HepG2 (cell line): ENCODE measurements around the gene ZNF669. TPM values are rescaled to one million over a fixed set of nuclear protein-coding genes. Genes with fewer than 3 reads are reported as not detected.

ENCODE experiments used
- HNRNPL ChIP-seq: fragments of 200-400 bp; formaldehyde crosslinking; IDR thresholded peaks from 2 replicates; pipeline ENCODE4 v1.6.1; 2017; ENCODE audit warnings: mild to moderate bottlenecking, low read depth, low read length
- ISX ChIP-seq: sonication (generic); formaldehyde crosslinking; conservative IDR thresholded peaks from 2 replicates; pipeline ENCODE4 v1.5.0; 2020; ENCODE audit warnings: missing genetic modification reagents
- KLF15 ChIP-seq: sonication (generic); formaldehyde crosslinking; IDR thresholded peaks from 2 replicates; pipeline ENCODE4 v1.8.1; 2023; ENCODE audit warnings: borderline replicate concordance, mild to moderate bottlenecking, inconsistent platforms, missing genetic modification reagents, mixed read lengths
- NFKB2 ChIP-seq: sonication (generic); formaldehyde crosslinking; IDR thresholded peaks from 2 replicates; pipeline ENCODE4 v1.4.0; 2020; ENCODE audit warnings: missing genetic modification reagents, borderline replicate concordance
- NR1H2 ChIP-seq: sonication (generic); formaldehyde crosslinking; IDR thresholded peaks from 2 replicates; pipeline ENCODE4 v1.8.1; 2022; ENCODE audit warnings: low read depth, missing genetic modification reagents, borderline replicate concordance
- NR2F2 ChIP-seq: IDR thresholded peaks from 2 replicates; pipeline ENCODE4 v1.6.1; 2012; ENCODE audit warnings: low read depth, inconsistent platforms, borderline replicate concordance
- SAFB2 ChIP-seq: sonication (generic); formaldehyde crosslinking; IDR thresholded peaks from 2 replicates; pipeline ENCODE4 v1.5.1; 2020; ENCODE audit warnings: missing genetic modification reagents, low read depth, mild to moderate bottlenecking, borderline replicate concordance
- ZNF883 ChIP-seq: sonication (generic); formaldehyde crosslinking; IDR thresholded peaks from 2 replicates; pipeline ENCODE4 v1.5.1; 2020; ENCODE audit warnings: mild to moderate bottlenecking, missing genetic modification reagents; ENCODE audit errors: not compliant biosample characterization
- polyA plus RNA-seq, 8 experiments: library from polyadenylated mRNA; depleted of rRNA in 3 of 8; stranded (reverse) in 7 of 8; unstranded in 1 of 8; fragments of >200 nt; fragmentation: Illumina TruSeq in 4 of 8; extraction: Trizol in 4 of 8; gene quantifications; 2 replicates each; pipeline versions ENCODE4 v1.2.1 to v1.2.3, GENCODE V29; 2011 to 2016; ENCODE audit warnings: low read depth in 4 of 8, missing spikeins in 1 of 8, mixed read lengths in 1 of 8; ENCODE audit not compliant: insufficient read depth in 1 of 8
- total RNA-seq, 5 experiments: library from RNA; depleted of rRNA; stranded (reverse); fragments of >200 nt; fragmentation: Illumina TruSeq; extraction: Trizol; gene quantifications; 2 replicates each; pipeline ENCODE4 v1.2.3, GENCODE V29; 2016; ENCODE audit warnings: low read depth in 1 of 5
- TF ChIP-seq, protein P1 (sequence below): sonication (generic); formaldehyde crosslinking; IDR thresholded peaks from 2 replicates; pipeline ENCODE4 v1.5.0; 2020; ENCODE audit warnings: mild to moderate bottlenecking, missing genetic modification reagents, moderate library complexity
- TF ChIP-seq, protein P2 (sequence below): IDR thresholded peaks from 2 replicates; pipeline ENCODE4 v1.4.0; 2020; ENCODE audit warnings: mild to moderate bottlenecking, missing genetic modification reagents
- TF ChIP-seq, protein P3 (sequence below): sonication (generic); formaldehyde crosslinking; IDR thresholded peaks from 2 replicates; pipeline ENCODE4 v1.4.0; 2020; ENCODE audit warnings: missing genetic modification reagents
- TF ChIP-seq, protein P4 (sequence below): sonication (generic); formaldehyde crosslinking; IDR thresholded peaks from 2 replicates; pipeline ENCODE4 v1.8.1; 2022; ENCODE audit warnings: mild to moderate bottlenecking, missing genetic modification reagents
- TF ChIP-seq, protein P5 (sequence below): sonication (generic); formaldehyde crosslinking; conservative IDR thresholded peaks from 2 replicates; pipeline ENCODE4 v1.8.0; 2022; ENCODE audit warnings: mild to moderate bottlenecking, moderate library complexity, missing genetic modification reagents

The ZNF669 gene
- total and polyA plus RNA-seq, 2 of the 13 experiments (the other 11 are each of a cell fraction or from before 2014, with no cell fraction given) = 3.1 to 14.6 TPM

DNA sequence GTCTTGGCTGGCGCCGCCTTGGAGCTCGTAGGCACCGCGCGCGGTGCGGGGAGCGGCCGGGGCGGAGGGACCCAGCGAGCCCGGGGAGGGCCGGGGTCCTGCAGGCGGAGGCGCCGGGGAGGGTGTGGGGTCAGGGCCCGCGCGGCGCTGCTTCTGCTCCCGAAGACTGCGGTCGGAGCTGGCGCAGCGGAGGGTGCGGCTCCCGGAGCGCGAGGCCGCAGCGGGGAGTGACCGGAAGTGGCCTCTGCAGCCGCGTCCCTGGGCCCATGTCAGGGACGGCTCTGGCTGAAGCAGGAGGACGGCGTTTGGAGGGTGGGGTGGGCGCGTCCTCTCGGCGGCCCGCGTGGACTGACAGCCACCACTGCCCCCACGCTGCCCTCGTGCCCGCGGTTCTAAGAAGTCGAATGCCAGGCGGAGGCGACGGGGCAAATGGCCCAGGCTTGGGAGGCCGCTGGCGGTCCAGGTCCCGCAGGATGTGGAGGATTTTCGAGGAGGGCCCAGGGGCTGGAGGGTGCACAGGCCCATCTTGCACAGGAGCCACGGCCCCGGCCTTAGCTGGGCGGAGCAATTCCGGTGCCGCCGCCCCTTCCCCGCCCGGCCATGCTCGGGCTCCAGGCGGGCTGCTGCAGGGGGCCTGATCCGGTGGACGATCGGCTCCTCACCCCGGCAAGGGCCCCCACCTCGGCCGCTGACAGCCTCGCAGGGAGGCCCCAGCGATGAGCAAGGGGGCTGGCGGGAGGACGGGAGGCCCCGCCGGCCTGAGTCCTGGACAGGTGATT lies 7.7 kb upstream of the ZNF669 start (continued):
- TF ChIP-seq, protein P1, sequence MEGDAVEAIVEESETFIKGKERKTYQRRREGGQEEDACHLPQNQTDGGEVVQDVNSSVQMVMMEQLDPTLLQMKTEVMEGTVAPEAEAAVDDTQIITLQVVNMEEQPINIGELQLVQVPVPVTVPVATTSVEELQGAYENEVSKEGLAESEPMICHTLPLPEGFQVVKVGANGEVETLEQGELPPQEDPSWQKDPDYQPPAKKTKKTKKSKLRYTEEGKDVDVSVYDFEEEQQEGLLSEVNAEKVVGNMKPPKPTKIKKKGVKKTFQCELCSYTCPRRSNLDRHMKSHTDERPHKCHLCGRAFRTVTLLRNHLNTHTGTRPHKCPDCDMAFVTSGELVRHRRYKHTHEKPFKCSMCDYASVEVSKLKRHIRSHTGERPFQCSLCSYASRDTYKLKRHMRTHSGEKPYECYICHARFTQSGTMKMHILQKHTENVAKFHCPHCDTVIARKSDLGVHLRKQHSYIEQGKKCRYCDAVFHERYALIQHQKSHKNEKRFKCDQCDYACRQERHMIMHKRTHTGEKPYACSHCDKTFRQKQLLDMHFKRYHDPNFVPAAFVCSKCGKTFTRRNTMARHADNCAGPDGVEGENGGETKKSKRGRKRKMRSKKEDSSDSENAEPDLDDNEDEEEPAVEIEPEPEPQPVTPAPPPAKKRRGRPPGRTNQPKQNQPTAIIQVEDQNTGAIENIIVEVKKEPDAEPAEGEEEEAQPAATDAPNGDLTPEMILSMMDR (CRISPR knock-in tag) = peak; percentile 23; the same call in 1 of the 2 replicates
- peak; percentile 87; the same call in 1 of the 2 replicates for TF ChIP-seq NFKB2
- TF ChIP-seq, protein P2, sequence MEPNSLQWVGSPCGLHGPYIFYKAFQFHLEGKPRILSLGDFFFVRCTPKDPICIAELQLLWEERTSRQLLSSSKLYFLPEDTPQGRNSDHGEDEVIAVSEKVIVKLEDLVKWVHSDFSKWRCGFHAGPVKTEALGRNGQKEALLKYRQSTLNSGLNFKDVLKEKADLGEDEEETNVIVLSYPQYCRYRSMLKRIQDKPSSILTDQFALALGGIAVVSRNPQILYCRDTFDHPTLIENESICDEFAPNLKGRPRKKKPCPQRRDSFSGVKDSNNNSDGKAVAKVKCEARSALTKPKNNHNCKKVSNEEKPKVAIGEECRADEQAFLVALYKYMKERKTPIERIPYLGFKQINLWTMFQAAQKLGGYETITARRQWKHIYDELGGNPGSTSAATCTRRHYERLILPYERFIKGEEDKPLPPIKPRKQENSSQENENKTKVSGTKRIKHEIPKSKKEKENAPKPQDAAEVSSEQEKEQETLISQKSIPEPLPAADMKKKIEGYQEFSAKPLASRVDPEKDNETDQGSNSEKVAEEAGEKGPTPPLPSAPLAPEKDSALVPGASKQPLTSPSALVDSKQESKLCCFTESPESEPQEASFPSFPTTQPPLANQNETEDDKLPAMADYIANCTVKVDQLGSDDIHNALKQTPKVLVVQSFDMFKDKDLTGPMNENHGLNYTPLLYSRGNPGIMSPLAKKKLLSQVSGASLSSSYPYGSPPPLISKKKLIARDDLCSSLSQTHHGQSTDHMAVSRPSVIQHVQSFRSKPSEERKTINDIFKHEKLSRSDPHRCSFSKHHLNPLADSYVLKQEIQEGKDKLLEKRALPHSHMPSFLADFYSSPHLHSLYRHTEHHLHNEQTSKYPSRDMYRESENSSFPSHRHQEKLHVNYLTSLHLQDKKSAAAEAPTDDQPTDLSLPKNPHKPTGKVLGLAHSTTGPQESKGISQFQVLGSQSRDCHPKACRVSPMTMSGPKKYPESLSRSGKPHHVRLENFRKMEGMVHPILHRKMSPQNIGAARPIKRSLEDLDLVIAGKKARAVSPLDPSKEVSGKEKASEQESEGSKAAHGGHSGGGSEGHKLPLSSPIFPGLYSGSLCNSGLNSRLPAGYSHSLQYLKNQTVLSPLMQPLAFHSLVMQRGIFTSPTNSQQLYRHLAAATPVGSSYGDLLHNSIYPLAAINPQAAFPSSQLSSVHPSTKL = peak; percentile 30; the same call in 1 of the 2 replicates
- 0 out of 2 replicates have a peak, but pooled peaks have one; percentile 37 for TF ChIP-seq KLF15 (CRISPR knock-in tag)
- TF ChIP-seq, protein P3, sequence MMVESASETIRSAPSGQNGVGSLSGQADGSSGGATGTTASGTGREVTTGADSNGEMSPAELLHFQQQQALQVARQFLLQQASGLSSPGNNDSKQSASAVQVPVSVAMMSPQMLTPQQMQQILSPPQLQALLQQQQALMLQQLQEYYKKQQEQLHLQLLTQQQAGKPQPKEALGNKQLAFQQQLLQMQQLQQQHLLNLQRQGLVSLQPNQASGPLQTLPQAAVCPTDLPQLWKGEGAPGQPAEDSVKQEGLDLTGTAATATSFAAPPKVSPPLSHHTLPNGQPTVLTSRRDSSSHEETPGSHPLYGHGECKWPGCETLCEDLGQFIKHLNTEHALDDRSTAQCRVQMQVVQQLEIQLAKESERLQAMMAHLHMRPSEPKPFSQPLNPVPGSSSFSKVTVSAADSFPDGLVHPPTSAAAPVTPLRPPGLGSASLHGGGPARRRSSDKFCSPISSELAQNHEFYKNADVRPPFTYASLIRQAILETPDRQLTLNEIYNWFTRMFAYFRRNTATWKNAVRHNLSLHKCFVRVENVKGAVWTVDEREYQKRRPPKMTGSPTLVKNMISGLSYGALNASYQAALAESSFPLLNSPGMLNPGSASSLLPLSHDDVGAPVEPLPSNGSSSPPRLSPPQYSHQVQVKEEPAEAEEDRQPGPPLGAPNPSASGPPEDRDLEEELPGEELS = peak; percentile 47
- TF ChIP-seq NR2F2 = no peak
- TF ChIP-seq, protein P4, sequence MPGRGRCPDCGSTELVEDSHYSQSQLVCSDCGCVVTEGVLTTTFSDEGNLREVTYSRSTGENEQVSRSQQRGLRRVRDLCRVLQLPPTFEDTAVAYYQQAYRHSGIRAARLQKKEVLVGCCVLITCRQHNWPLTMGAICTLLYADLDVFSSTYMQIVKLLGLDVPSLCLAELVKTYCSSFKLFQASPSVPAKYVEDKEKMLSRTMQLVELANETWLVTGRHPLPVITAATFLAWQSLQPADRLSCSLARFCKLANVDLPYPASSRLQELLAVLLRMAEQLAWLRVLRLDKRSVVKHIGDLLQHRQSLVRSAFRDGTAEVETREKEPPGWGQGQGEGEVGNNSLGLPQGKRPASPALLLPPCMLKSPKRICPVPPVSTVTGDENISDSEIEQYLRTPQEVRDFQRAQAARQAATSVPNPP = 0 out of 2 replicates have a peak, but pooled peaks have one; percentile 56
- peak; percentile 56; the same call in 1 of the 2 replicates for TF ChIP-seq SAFB2 (CRISPR knock-in tag)
- TF ChIP-seq, protein P5, sequence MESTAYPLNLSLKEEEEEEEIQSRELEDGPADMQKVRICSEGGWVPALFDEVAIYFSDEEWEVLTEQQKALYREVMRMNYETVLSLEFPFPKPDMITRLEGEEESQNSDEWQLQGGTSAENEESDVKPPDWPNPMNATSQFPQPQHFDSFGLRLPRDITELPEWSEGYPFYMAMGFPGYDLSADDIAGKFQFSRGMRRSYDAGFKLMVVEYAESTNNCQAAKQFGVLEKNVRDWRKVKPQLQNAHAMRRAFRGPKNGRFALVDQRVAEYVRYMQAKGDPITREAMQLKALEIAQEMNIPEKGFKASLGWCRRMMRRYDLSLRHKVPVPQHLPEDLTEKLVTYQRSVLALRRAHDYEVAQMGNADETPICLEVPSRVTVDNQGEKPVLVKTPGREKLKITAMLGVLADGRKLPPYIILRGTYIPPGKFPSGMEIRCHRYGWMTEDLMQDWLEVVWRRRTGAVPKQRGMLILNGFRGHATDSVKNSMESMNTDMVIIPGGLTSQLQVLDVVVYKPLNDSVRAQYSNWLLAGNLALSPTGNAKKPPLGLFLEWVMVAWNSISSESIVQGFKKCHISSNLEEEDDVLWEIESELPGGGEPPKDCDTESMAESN (CRISPR knock-in tag) = peak; percentile 85
- TF ChIP-seq ZNF883 (CRISPR knock-in tag) = peak; percentile 70
- no peak; the same call in 1 of the 2 replicates for TF ChIP-seq ISX (CRISPR knock-in tag)
- peak; percentile 73 for TF ChIP-seq HNRNPL
- TF ChIP-seq NR1H2 (CRISPR knock-in tag) = no peak
